CD4-positive, alpha-beta T cell treated with Interleukin-12 subunit alpha and Interleukin-12 subunit beta, for 1 hour (primary cell): ENCODE results near the gene SSBP3.
A peak's percentile ranks its signal among the peaks of the same experiment; 100 is the strongest.
"Not testable (repeated sequence)": the region's sequence is repeated elsewhere in the genome, so short reads cannot be mapped to it uniquely, and the experiment has no call there.

Experiments used
- DNase-seq: peaks from one replicate; pipeline ENCODE4 v3.0.0-alpha.2; 2020

The SSBP3 gene

GRCh38 chr1:54391450-54392209 lies 14.6 kb downstream of the SSBP3 start:
- no peak for DNase-seq

DNA sequence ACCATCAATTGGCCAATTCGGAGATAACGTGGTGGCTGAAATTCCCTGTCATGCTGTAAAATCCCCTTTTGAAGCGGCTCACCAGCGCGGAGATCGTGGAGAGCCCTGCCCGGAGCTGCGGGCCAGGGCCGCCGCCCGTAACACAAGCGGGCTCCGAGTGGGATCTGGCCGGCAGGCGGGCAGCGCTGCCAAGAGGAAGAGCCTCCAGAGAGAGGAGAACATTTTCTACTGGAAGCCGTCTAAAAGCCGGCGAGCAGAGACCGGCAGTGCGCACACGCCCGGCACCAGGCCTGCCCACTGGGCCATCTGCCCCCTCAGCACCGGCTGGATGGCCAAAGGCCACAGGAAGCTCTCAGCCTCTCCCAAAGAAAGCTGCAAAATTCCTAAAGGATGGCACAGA lies 15.5 kb downstream of the SSBP3 start:
- no peak for DNase-seq

DNA sequence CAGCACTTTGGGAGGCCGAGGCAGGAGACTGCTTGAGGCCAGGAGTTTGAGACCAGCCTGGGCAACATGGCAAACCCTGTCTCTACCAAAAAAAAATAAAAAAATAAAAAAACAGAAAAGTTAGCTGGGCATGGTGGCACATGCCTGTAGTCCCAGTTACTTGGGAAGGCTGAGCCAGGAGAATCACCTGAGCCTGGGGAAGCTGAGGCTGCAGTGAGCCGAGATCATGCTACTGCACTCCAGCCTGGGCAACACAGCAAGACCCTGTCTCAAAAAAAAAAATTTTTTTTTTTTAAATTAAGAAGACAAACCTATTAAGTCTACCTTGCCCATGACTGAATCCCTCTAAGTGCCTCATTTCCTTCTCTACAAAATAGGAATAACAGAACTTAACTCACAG lies 16.6 kb downstream of the SSBP3 start:
- DNase-seq, result not testable (repeated sequence)

DNA sequence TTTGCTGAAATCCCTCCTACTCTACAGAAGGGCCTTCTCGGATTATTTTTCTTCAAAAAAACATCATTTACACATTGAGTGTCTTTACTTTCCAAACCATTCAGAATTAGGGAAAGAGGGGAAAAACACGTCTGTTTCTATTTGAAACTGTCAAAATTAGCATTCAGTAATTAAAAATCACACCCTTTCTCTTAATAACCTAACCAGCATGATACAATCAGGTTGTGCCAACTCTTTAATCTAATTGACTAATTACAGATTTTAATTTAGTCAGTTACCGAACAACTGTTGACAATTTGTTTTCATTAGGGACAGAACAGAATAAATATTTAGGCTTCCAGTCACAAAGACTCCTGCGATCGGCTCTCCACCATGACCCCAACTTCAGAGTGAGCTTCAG lies 18.8 kb downstream of the SSBP3 start:
- no peak for DNase-seq

DNA sequence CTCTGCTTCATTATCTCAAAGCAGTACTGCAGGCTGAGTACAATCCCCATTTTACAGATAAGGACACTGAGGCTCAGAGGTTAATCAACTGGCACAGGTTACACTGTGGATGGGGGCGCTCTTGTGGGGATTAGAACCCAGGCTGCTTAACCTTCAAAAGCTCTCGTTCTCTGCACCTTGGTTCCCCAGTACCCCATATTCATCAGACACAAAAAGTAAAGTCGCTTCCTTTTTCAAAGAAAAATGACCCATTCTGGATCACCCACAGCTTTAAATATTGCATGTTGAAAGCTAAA lies 20.5 kb downstream of the SSBP3 start:
- no peak for DNase-seq

- DNase-seq, result no peak
These were observed 21.1 kb downstream of the SSBP3 start for GRCh38 chr1:54384918-54385726.

DNA sequence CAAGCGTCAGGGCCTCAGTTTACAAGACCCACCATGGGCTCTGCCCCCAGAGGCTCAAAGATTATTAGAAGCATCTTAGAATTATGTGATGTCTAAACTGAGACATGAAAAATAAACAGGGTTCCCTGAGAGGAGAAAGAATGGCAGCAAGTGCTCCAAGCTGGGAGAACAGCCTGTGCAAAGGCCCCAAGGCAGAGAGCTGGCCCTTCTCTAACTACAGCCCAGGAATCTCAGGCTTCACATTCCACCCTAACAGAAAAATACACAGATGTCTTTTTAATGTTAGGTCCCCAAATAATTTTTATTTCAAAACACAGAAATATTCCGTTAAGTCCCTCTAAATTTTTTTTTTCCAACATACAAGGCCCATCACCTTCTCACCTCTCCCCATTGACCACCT lies 21.7 kb downstream of the SSBP3 start:
- no peak for DNase-seq

DNA sequence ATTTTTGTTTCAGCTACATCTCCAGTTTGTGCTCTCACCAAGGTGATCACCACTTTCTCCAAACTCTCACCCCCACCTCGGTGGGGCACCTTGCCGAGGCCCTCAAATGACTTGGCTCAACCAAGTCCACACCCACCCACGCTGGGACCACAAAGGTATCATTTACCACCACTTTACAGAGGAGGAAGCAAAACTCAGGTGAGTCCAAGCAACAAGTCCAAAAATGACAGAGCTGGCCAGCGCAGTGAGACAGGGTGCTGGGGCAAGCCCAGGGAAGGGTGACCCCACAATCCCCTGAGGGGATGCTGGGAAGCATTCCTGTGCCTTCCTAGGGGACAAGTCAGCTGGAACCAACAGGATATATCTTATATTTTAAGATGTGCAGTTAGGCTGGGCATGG lies 24.7 kb downstream of the SSBP3 start:
- DNase-seq, result no peak

GRCh38 chr1:54380290-54380882 lies 25.8 kb downstream of the SSBP3 start:
- DNase-seq, result peak; percentile 39

DNA sequence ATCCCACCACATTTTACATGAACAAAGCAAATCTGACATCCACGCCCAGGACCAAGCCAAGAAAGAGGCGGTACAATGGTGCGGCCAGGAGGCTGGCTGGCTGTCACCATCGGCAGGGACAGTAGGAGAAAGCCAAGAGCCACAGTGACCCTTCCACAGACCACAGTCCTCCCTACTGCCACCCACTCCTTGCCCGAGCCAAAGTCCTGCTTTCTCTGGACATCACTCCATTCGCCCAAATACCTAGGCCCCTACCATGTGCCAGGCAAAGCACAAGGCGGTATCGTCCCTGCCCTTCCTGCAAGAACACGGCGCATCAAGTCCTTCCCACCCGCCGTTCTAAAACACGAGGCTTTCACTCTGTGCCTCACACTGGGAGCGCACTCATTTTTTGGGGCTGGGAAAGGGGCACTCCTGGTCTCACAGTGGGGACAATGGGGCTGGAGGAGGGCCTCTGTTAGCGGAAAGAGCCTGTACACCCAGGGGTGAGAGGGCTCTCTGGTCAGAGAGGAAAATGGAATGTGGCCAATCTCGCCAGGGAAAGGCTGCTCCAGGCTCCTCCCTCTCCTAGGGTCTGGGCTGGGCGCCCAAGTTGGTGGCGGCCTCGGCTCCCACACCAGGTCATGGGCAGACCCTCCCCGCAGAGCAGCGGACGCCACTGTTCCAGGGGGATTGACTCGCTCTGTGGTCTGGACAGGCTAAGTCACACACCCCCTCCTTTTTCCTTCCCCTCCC lies 26.5 kb downstream of the SSBP3 start:
- no peak for DNase-seq

DNA sequence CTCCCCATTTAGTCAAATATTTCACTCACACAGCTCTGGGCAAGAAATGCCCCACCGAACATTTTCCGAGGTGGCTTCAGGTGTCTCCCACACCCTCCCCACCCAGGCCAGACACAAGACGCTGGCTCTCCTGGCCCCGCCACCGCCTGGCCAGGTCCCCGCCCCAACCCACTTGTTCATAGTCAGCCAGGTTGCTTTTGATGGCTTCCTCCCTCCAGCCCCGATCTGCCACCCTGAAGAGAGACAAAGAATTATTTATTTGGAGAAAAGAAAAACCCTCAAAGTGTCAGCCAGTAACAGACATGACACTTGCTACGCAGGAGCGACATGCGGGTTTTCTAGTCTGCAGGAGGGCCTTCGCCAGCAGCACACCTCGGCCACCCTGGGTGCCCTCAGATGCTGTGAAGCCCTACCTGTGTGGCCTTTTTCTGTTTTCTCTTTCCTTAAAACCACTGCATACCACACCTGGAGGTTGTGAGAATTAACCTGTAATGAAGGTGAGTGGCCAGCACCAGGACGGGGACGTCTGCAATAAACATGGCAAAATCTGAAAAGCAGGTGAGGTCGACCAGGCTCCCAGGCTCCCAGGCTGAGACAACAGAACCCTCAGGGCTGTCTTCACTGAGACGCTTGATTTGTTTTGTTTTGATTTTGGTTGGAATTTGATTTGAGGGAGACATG lies 27.2 kb downstream of the SSBP3 start:
- no peak for DNase-seq

DNA sequence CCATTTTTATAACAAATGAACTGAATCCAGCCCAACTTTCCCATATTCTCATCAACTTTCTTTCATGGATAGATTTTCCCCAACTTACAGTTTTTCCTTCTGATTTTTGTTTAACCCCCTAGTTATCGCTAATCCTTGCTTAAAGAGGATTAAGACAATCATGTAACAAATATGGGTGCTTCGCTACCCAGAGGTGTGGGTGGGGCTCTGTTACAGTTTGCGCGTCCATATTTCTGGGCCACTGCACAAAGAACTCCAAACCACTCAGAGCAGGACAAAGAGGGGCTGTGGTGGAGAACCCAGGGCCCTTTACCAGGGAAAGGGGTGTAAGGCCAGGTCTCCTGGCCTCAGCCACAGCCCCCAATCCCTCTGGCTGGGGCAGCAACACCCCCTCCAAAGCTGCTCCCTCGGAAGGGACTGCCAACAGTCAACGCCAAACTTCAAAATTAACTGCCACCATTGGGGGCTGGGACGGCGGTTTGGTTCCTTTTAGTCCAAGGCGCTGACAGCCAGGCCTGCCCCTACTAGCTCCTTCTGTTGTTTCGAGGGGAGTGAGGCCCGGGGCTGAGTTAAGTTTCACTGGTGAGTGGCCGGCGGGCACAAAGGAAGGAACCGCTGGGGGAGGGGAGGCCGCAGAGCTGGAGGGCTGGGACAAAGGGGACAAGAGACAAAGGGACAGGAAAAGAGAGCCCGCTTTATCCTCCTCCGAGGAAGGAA lies 27.9 kb downstream of the SSBP3 start:
- DNase-seq, result no peak

GRCh38 chr1:54377040-54377691 lies 29.0 kb downstream of the SSBP3 start:
- no peak for DNase-seq

DNA sequence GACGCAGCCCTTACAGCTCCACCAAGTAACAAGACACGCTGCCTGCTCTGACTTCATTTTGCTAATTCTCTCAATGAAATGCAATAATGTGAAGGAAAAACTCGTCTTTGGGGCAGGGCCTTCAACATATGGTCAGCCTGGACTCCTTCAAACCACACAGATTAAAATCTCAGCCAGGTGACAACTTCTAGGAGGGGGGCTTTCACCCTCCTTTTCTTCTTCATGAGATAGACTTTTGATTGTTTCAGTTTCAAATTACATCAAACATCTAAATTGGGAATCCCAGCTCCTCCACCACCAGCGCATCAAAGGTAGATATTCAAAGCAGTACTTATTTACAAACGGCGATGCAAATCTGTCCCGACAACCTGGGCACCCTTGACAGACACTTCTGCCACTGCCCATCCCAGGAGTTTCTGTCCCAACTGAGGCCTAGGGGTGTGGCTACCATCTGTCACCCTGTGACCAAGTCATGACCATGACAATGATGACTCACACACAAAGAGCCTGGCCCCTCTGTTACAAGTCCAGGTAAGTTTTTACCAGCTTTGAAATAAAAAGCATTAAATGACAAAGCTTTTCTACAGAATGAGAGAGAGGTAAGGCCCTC lies 29.7 kb downstream of the SSBP3 start:
- no peak for DNase-seq

- DNase-seq, result no peak
These were observed 30.3 kb downstream of the SSBP3 start for GRCh38 chr1:54375712-54376429.

GRCh38 chr1:54375298-54375697 lies 30.9 kb downstream of the SSBP3 start:
- no peak for DNase-seq

DNA sequence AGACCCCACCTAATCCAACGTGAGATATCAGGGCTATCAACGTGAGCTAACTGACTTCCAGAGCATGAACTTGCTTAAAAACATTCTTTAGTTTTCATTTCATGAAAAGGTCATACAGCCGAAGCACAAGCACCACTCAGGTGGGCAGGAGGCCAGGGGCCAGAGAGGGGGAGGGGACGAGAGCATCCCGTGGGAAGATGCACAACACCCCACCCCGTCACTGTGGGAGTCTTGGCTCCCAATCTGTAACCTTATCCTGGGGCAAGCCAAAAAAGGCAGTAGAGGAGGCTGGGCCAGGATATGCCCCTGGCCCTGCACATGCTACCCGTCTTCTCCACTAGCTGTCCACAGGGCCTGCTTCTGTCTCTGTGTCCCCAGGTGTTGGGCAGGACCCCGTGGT lies 31.4 kb downstream of the SSBP3 start:
- no peak for DNase-seq

GRCh38 chr1:54372978-54373377 lies 33.2 kb downstream of the SSBP3 start:
- DNase-seq, result no peak

GRCh38 chr1:54371942-54372275 lies 34.3 kb downstream of the SSBP3 start:
- DNase-seq, result no peak

- DNase-seq, result no peak
These were observed 34.9 kb downstream of the SSBP3 start for GRCh38 chr1:54371038-54371941.
